ENCODE results near the gene NOS1.

GRCh38 chr12:117161460-117162166 is 199.8 kb downstream of the NOS1 start:
- TF ChIP-seq, protein P1, sequence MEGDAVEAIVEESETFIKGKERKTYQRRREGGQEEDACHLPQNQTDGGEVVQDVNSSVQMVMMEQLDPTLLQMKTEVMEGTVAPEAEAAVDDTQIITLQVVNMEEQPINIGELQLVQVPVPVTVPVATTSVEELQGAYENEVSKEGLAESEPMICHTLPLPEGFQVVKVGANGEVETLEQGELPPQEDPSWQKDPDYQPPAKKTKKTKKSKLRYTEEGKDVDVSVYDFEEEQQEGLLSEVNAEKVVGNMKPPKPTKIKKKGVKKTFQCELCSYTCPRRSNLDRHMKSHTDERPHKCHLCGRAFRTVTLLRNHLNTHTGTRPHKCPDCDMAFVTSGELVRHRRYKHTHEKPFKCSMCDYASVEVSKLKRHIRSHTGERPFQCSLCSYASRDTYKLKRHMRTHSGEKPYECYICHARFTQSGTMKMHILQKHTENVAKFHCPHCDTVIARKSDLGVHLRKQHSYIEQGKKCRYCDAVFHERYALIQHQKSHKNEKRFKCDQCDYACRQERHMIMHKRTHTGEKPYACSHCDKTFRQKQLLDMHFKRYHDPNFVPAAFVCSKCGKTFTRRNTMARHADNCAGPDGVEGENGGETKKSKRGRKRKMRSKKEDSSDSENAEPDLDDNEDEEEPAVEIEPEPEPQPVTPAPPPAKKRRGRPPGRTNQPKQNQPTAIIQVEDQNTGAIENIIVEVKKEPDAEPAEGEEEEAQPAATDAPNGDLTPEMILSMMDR (IDR thresholded peaks at IDR 0.05): no peak
- TF ChIP-seq POLR2A (IDR thresholded peaks at IDR 0.05): no peak

All from thyroid gland (tissue), 4 donors.